Suppressor macrophage treated with lipopolysaccharide for 1 hour (primary cell): ENCODE data around the gene IL17RE.
"Not testable (repeated sequence)": the region's sequence is repeated elsewhere in the genome, so short reads cannot be mapped to it uniquely, and the experiment has no call there.

ENCODE experiments used
- DNase-seq, 3 donors: peaks; one replicate each; pipeline ENCODE4 v3.0.0-alpha.2; 2020 to 2022

The IL17RE gene

GRCh38 chr3:9902372-9903237 lies at the start of gene IL17RE:
Gene IL17RE (plus strand): TSS chr3:9902848. CDS start chr3:9902933, 85 bp downstream.
- DNase-seq, result no peak

DNA sequence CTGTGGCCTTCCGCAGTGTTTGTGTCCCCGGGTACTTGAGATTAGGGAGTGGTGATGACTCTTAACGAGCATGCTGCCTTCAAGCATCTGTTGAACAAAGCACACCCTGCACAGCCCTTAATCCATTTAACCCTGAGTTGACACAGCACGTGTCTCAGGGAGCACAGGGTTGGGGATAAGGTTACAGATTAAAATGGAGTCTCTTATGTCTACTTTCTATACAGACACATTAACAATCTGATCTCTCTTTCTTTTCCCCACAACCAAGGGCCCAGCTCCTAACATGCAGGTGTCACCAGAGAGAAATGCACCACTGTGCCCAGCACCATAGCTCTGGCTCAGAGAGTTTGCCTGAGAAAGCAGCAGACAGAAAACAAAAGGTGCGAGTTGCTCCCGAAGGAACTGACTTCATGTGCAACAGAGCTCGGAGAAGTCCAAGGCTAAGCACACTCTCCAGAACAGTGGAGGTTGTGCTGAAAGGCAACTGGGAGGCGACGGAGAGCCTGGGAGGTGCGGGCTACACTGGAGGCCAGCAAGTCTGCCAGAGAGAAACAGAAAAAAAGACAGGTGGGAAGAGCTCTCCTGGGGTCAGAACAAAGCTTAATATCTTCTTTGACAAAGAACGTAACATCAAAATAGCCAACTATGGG lies 48.2 kb upstream of the IL17RE start:
- not testable (repeated sequence) for DNase-seq

- no peak for DNase-seq
These were observed 47.1 kb upstream of the IL17RE start for GRCh38 chr3:9855594-9855993.

DNA sequence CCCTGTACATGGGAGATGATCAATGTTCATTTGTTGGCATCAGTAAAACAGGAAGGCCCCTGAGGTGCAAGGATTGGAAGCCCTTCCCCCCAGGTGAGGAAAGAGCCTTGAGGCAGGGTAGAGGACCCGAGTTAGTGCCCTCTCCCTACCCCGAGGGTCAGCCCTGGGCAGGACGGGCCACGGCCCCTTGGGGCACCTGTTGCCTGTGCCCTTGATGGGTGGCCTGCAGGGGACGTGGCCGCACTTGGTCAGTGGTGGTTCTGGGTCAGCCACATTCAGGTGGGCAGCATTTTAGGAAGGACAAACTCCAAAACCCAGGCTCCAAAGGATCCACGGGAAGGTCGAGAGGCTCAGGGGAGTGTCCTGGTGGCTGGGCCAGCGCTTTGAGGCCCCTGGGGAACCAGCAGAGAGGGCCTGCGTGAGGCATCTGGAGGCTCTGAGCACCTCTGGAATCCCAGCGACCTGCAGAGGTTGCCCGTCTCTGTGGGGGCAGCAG lies 43.1 kb upstream of the IL17RE start:
- DNase-seq, result no peak

GRCh38 chr3:9861201-9861600 lies 41.4 kb upstream of the IL17RE start:
- no peak for DNase-seq

GRCh38 chr3:9861626-9862130 lies 41.0 kb upstream of the IL17RE start:
- DNase-seq, result no peak

- peak; percentile 36 to 76 (median 58) for DNase-seq
These were observed 40.1 kb upstream of the IL17RE start for GRCh38 chr3:9862391-9863057.

- no peak for DNase-seq
These were observed 39.4 kb upstream of the IL17RE start for GRCh38 chr3:9863058-9863772.

GRCh38 chr3:9864200-9864927 lies 38.3 kb upstream of the IL17RE start:
- peak; percentile 61 to 73 (median 65) for DNase-seq

DNA sequence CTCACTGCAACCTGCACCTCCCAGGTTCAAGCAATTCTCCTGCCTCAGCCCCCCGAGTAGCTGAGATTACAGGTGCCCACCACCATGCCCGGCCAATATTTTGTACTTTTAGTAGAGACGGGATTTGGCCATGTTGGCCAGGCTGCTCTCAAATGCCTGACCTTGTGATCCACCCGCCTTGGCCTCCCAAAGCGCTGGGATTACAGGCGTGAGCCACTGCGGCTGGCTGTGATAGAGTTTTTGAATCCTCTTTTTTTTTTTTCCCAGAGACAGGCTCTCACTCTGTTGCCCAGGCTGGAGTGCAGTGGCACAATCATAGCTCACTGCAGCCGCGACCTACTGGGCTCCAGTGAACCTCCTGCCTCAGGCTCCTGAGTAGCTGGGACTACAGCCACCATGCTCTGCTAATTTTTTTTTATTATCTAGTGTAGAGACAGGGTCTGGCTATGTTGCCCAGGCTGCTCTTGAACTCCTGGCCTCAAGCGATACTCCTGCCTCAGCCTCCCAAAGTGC lies 37.5 kb upstream of the IL17RE start:
- not testable (repeated sequence) for DNase-seq

DNA sequence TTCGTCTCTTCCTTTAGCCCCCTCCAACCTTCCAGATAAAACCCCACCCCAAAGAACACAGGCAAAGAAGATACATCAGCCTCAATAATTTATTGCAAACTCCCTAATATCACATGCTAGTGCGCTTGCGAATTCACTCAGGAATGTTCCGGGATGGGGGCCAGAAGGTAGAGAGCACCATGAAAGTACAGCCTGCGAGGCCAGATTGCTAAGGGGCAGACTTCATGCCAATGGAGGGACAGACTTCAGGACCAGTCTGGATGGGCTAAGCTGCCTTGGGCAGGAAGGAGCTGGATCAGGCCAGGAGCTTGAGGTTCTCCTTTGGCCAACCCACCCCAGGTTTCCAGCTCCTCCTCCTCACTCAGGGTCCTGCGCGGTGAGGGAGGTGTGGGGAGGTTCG lies 36.0 kb upstream of the IL17RE start:
- no peak for DNase-seq

DNA sequence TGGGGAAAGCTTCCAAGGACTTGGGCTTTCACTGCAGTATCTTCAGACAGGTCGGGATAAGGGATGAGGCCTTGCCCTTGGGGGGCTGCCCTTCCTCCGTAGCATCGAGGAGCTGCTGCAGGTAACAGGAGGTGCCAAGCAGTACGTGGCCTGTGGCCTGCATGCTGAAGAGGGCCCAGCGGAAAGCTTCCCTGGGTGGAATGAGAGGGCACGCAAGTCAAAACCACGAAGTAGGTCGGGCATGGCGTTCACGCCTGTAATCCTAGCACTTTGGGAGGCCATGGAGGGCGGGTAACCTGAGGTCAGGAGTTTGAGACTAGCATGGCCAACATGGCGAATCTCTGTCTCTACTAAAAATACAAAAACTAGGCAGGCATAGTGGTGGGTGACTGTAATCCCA lies 35.5 kb upstream of the IL17RE start:
- no peak for DNase-seq

- DNase-seq, result no peak
These were observed 32.7 kb upstream of the IL17RE start for GRCh38 chr3:9869955-9870354.

- DNase-seq, result no peak
These were observed 31.7 kb upstream of the IL17RE start for GRCh38 chr3:9870978-9871377.

- DNase-seq, result peak; percentile 12 to 35 (median 30)
These were observed 30.6 kb upstream of the IL17RE start for GRCh38 chr3:9872067-9872466.

- DNase-seq, result no peak
These were observed 27.2 kb upstream of the IL17RE start for GRCh38 chr3:9875448-9875847.

- DNase-seq, result not testable (repeated sequence)
These were observed 26.4 kb upstream of the IL17RE start for GRCh38 chr3:9876255-9876654.

DNA sequence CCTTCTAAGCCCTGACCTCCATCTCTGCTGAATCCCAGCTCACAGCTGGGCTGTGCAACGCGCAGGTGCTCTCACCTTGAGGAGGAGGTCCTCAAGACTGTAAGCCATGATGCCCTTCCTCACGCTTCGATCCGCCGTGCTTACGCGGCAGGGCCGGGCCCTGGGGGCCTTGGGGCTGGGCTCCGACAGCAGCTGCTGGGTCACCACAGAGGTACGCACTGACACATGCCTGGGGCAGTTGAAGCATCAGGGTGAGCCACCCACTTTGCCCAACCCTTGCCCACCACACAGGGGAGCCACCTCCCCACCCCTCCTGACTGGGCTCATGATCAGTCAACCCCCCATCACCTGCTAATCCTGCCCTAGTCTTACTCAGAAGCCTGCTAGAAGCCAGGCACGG lies 25.7 kb upstream of the IL17RE start:
- no peak for DNase-seq

GRCh38 chr3:9878700-9879099 lies 23.9 kb upstream of the IL17RE start:
- no peak for DNase-seq

DNA sequence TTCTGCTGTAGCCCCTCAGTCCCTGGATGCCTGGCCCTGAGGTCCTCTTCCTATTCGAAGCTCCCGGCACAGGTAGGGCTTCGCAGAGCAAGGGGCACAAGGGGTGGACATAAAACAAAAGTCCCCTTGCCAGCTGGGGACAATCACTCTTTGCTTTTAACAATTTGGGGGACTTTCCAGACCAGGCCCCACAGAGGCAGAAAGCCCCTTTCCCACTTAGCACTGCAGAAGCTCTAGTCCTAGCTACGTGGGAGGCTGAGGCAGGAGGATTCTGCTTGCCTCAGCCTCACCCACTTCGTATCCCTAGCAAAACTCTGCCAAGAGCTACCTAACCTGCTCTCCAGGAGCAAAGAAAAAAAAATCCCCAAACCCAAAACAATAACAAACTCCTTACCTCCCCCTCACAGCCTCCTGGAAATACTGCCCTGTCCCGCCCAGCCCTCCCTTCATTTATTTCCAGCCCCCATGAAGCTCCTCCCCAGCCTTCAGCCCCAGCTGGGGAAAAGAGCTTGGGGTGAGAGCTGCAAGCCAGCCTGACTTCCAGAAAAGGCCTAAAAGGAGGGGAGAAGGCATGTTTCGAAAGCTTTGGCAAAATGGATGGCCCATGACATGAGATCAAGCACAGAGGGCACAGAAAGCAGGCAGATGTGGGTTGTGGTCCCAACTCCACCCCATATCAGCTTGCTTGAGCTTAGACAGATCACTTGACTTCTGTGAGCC lies 22.7 kb upstream of the IL17RE start, which contains the start of gene CIDEC:
Gene CIDEC, minus strand, starts transcription at position 424 of the 720 bp plus-strand sequence. CDS start 1,767 bp downstream, outside the sequence.
- DNase-seq, result peak in 1 of 3 donors; percentile 26

DNA sequence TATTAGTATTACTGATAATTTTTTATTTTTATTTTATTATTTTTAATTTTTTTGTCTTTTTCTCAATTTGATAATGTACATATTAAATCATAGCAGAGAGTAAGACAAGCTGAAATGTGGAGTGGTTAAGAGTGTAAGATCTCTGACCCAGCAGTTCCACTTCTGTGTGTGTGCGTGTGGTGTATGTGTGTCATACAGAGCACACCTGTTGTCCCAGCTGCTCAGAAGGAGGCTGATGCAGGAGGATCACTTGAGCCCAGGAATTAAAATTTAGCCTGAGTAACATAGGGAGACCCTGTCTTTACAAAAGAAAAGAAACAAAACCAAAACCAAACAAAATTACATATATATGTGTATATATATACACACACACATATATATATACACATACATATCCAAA lies 21.2 kb upstream of the IL17RE start:
- DNase-seq, result no peak
